Jurkat, Clone E6-1 (cell line): ENCODE data around the gene ADCY5.

Experiments
- DNase-seq: peaks from one replicate; pipeline ENCODE4 v3.0.0-alpha.2; 2011; ENCODE audit warnings: low read depth, low spot score
- H3K4me3 ChIP-seq: 2 replicates; pipeline ENCODE4 v1.5.1; 2011; ENCODE audit warnings: mild to moderate bottlenecking, low read length, control low read depth, moderate library complexity

The ADCY5 gene

GRCh38 chr3:123301331-123302184, 147.3 kb downstream of the ADCY5 start:
- DNase-seq: no peak
- H3K4me3 ChIP-seq: no peak overlapping the region

- no peak overlapping the region for H3K4me3 ChIP-seq
- no peak for DNase-seq
Observed at GRCh38 chr3:123300583-123300982, 148.3 kb downstream of the ADCY5 start.

GRCh38 chr3:123300056-123300455, 148.8 kb downstream of the ADCY5 start:
- no peak overlapping the region for H3K4me3 ChIP-seq
- no peak for DNase-seq

- DNase-seq: no peak
- H3K4me3 ChIP-seq: no peak overlapping the region
Observed at GRCh38 chr3:123299581-123299980, 149.3 kb downstream of the ADCY5 start.

GRCh38 chr3:123298903-123299302, 150.0 kb downstream of the ADCY5 start:
- no peak for DNase-seq
- H3K4me3 ChIP-seq: no peak overlapping the region

- DNase-seq: no peak
- H3K4me3 ChIP-seq: no peak overlapping the region
Observed at GRCh38 chr3:123297627-123297899, 151.3 kb downstream of the ADCY5 start.

GRCh38 chr3:123296836-123297626, 151.9 kb downstream of the ADCY5 start:
- H3K4me3 ChIP-seq: no peak overlapping the region
- DNase-seq: no peak

- H3K4me3 ChIP-seq: no peak overlapping the region
- DNase-seq: no peak
Observed at GRCh38 chr3:123296261-123296660, 152.6 kb downstream of the ADCY5 start.

- DNase-seq: no peak
- H3K4me3 ChIP-seq: no peak overlapping the region
Observed at GRCh38 chr3:123295901-123296250, 153.0 kb downstream of the ADCY5 start.

- no peak overlapping the region for H3K4me3 ChIP-seq
- DNase-seq: no peak
Observed at GRCh38 chr3:123295171-123295900, 153.6 kb downstream of the ADCY5 start.

GRCh38 chr3:123294296-123294938, 154.5 kb downstream of the ADCY5 start:
- no peak for DNase-seq
- H3K4me3 ChIP-seq: no peak overlapping the region

- no peak for DNase-seq
- H3K4me3 ChIP-seq: no peak overlapping the region
Observed at GRCh38 chr3:123292321-123293310, 156.3 kb downstream of the ADCY5 start.

- H3K4me3 ChIP-seq: no peak overlapping the region
- no peak for DNase-seq
Observed at GRCh38 chr3:123291404-123291803, 157.5 kb downstream of the ADCY5 start.

- no peak for DNase-seq
- H3K4me3 ChIP-seq: no peak overlapping the region
Observed at GRCh38 chr3:123290962-123291361, 157.9 kb downstream of the ADCY5 start.

- H3K4me3 ChIP-seq: no peak overlapping the region
- DNase-seq: no peak
Observed at GRCh38 chr3:123290107-123290930, 158.6 kb downstream of the ADCY5 start.

- DNase-seq: no peak
- no peak overlapping the region for H3K4me3 ChIP-seq
Observed at GRCh38 chr3:123289391-123290106, 159.3 kb downstream of the ADCY5 start.

GRCh38 chr3:123287962-123288302, 161.0 kb downstream of the ADCY5 start:
- no peak overlapping the region for H3K4me3 ChIP-seq
- DNase-seq: no peak
